GM12865 (cell line): ENCODE results near the gene TIMM44.

ENCODE experiments used
- DNase-seq: peaks from one replicate; pipeline ENCODE4 v3.0.0; 2010; ENCODE audit warnings: low read depth
- H3K4me3 ChIP-seq: 2 replicates; pipeline ENCODE4 v1.5.1; 2011; ENCODE audit warnings: mild to moderate bottlenecking, low read depth, low read length, control low read depth
- CTCF ChIP-seq: IDR thresholded peaks from 2 replicates; pipeline ENCODE4 v1.5.1; 2011; ENCODE audit warnings: low read length, control low read depth, low read depth, inconsistent platforms; ENCODE audit not compliant: insufficient read depth; ENCODE audit errors: missing control alignments

The TIMM44 gene

GRCh38 chr19:7912697-7913564 lies 30.5 kb downstream of the TIMM44 start:
- no peak for TF ChIP-seq CTCF
- no peak for DNase-seq
- no peak overlapping the region for H3K4me3 ChIP-seq

GRCh38 chr19:7912144-7912696 lies 31.2 kb downstream of the TIMM44 start:
- no peak for DNase-seq
- no peak overlapping the region for H3K4me3 ChIP-seq
- no peak for TF ChIP-seq CTCF

GRCh38 chr19:7911508-7912143 lies 31.8 kb downstream of the TIMM44 start:
- no peak for TF ChIP-seq CTCF
- H3K4me3 ChIP-seq = no peak overlapping the region
- DNase-seq = no peak

- TF ChIP-seq CTCF = no peak
- no peak for DNase-seq
- no peak overlapping the region for H3K4me3 ChIP-seq
These were observed 32.9 kb downstream of the TIMM44 start for GRCh38 chr19:7910321-7911161.

GRCh38 chr19:7909471-7910067 lies 33.9 kb downstream of the TIMM44 start:
- DNase-seq = no peak
- H3K4me3 ChIP-seq = no peak overlapping the region
- no peak for TF ChIP-seq CTCF

- DNase-seq = no peak
- TF ChIP-seq CTCF = no peak
- H3K4me3 ChIP-seq = no peak overlapping the region
These were observed 34.6 kb downstream of the TIMM44 start for GRCh38 chr19:7908742-7909461.
